GM19463 (cell line): ENCODE data around the gene CRYAB.
A peak's percentile ranks its signal among the peaks of the same experiment; 100 is the strongest.
"Not testable (repeated sequence)": the region's sequence is repeated elsewhere in the genome, so short reads cannot be mapped to it uniquely, and the experiment has no call there.

Experiments
- ATAC-seq: cut with Tn5 transposase; IDR thresholded peaks from one replicate; pipeline ENCODE4 v1.9.1; 2021; ENCODE audit warnings: mild to moderate bottlenecking, moderate library complexity; ENCODE audit not compliant: unreplicated experiment

Gene CRYAB

GRCh38 chr11:111934306-111934705 lies 22.7 kb upstream of the CRYAB start:
- no peak for ATAC-seq

- ATAC-seq: no peak
Measured at GRCh38 chr11:111933872-111934271, 22.3 kb upstream of the CRYAB start.

- not testable (repeated sequence) for ATAC-seq
Measured at GRCh38 chr11:111933176-111933575, 21.6 kb upstream of the CRYAB start.

GRCh38 chr11:111932611-111932950 lies 21.0 kb upstream of the CRYAB start:
- ATAC-seq: no peak

GRCh38 chr11:111930472-111930871 lies 18.9 kb upstream of the CRYAB start:
- no peak for ATAC-seq

GRCh38 chr11:111926505-111927391 lies 15.2 kb upstream of the CRYAB start:
- ATAC-seq: peak; percentile 92

- no peak for ATAC-seq
Measured at GRCh38 chr11:111925953-111926352, 14.4 kb upstream of the CRYAB start.

- no peak for ATAC-seq
Measured at GRCh38 chr11:111923951-111924350, 12.4 kb upstream of the CRYAB start.

GRCh38 chr11:111923351-111923788 lies 11.8 kb upstream of the CRYAB start:
- no peak for ATAC-seq

- no peak for ATAC-seq
Measured at GRCh38 chr11:111922803-111923202, 11.2 kb upstream of the CRYAB start.

- ATAC-seq: no peak
Measured at GRCh38 chr11:111921541-111922230, 10.1 kb upstream of the CRYAB start.

- ATAC-seq: no peak
Measured at GRCh38 chr11:111920908-111921307, 9.3 kb upstream of the CRYAB start.

- no peak for ATAC-seq
Measured at GRCh38 chr11:111918390-111919256, 7.1 kb upstream of the CRYAB start, which contains the start of gene C11orf52. C11orf52 (plus strand) TSS chr11:111918913; CDS start chr11:111918973, 60 bp downstream.

GRCh38 chr11:111917788-111918187 lies 6.2 kb upstream of the CRYAB start:
- no peak for ATAC-seq

- ATAC-seq: no peak
Measured at GRCh38 chr11:111917312-111917711, 5.7 kb upstream of the CRYAB start.

- no peak for ATAC-seq
Measured at GRCh38 chr11:111916768-111917167, 5.2 kb upstream of the CRYAB start.

GRCh38 chr11:111913997-111914396 lies 2.4 kb upstream of the CRYAB start:
- no peak for ATAC-seq

- ATAC-seq: no peak
Measured at GRCh38 chr11:111913031-111913861, 1.7 kb upstream of the CRYAB start.

GRCh38 chr11:111912535-111912934 lies 965 bp upstream of the CRYAB start, which contains the start of gene HSPB2:
HSPB2 (plus strand) TSS chr11:111912734; CDS start chr11:111912830, 96 bp downstream.
- no peak for ATAC-seq
